GM19452 (cell line): ENCODE results near the gene GALNT15.

Source experiments
- ATAC-seq: cut with Tn5 transposase; IDR thresholded peaks from one replicate; pipeline ENCODE4 v1.9.1; 2021; ENCODE audit not compliant: unreplicated experiment

GALNT15 gene

GRCh38 chr3:16150285-16150684 lies 24.2 kb upstream of the GALNT15 start:
- ATAC-seq: no peak

- ATAC-seq: no peak
Observed at GRCh38 chr3:16151109-16151508, 23.4 kb upstream of the GALNT15 start.

- no peak for ATAC-seq
Observed at GRCh38 chr3:16168211-16168610, 6.3 kb upstream of the GALNT15 start.

- ATAC-seq: no peak
Observed at GRCh38 chr3:16171009-16171408, 3.5 kb upstream of the GALNT15 start.

GRCh38 chr3:16171825-16172224 lies 2.7 kb upstream of the GALNT15 start:
- ATAC-seq: no peak

- ATAC-seq: no peak
Observed at GRCh38 chr3:16173283-16174025, 1.0 kb upstream of the GALNT15 start.

- no peak for ATAC-seq
Observed at GRCh38 chr3:16174026-16174355, 489 bp upstream of the GALNT15 start.

- ATAC-seq: no peak
Observed at GRCh38 chr3:16174976-16175901, 759 bp downstream of the GALNT15 start.

GRCh38 chr3:16176391-16177030 lies 2.0 kb downstream of the GALNT15 start:
- no peak for ATAC-seq

- ATAC-seq: no peak
Observed at GRCh38 chr3:16177382-16177781, 2.9 kb downstream of the GALNT15 start.

- no peak for ATAC-seq
Observed at GRCh38 chr3:16177962-16178627, 3.6 kb downstream of the GALNT15 start.

GRCh38 chr3:16178628-16178988 lies 4.1 kb downstream of the GALNT15 start:
- ATAC-seq: no peak

- no peak for ATAC-seq
Observed at GRCh38 chr3:16179261-16179660, 4.8 kb downstream of the GALNT15 start.

GRCh38 chr3:16179771-16180736 lies 5.6 kb downstream of the GALNT15 start:
- no peak for ATAC-seq

- no peak for ATAC-seq
Observed at GRCh38 chr3:16180737-16181134, 6.3 kb downstream of the GALNT15 start.

GRCh38 chr3:16181361-16181760 lies 6.9 kb downstream of the GALNT15 start:
- no peak for ATAC-seq

GRCh38 chr3:16182183-16182582 lies 7.7 kb downstream of the GALNT15 start:
- no peak for ATAC-seq

- ATAC-seq: no peak
Observed at GRCh38 chr3:16182612-16183011, 8.1 kb downstream of the GALNT15 start.

- ATAC-seq: no peak
Observed at GRCh38 chr3:16183082-16183481, 8.6 kb downstream of the GALNT15 start.

- ATAC-seq: no peak
Observed at GRCh38 chr3:16183601-16184270, 9.3 kb downstream of the GALNT15 start.
